ENCODE results near the gene CXADR.

GRCh38 chr21:17572431-17572830, 59.6 kb downstream of the CXADR start:
- TF ChIP-seq CTCF (IDR thresholded peaks at IDR 0.05; ENCODE audit: insufficient read depth, low read length), result no peak
- no peak for TF ChIP-seq POLR2AphosphoS5 (IDR thresholded peaks at IDR 0.05; ENCODE audit: low read depth)
- TF ChIP-seq SPI1 (IDR thresholded peaks at IDR 0.05; ENCODE audit: borderline replicate concordance, low read depth), result no peak

All from HL-60 (cell line).